ENCODE measurements around the gene TBC1D22A.

TBC1D22A gene

DNA sequence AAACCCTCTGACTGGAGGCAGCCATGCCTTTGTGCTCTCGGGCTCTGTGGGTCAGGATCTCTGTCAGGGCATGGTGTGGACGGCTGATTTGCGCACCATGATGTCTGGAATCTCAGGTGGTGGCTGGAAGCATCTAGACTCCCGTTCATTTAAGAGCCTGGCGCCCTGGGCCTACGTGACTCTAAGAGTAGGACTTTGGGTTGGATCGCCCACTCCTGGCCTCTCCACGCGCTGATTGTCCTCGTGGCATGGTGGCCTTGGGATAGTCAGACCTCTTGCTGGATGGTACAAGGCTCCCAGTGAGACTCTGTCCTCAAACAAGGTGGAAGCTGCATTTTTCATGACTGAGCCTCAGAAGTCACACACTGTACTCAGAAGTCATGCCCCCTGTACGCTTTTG is 224.3 kb downstream of the TBC1D22A start:
- no peaks in the 10 kb centered on the region for H3K27me3 ChIP-seq (replicated peaks; ENCODE audit: control insufficient read depth, insufficient read depth, low read length, poor library complexity, severe bottlenecking)
- no peak overlapping the region for H3K4me3 ChIP-seq (ENCODE audit: insufficient read depth, low read depth, low read length, poor library complexity, severe bottlenecking)
- no peak for DNase-seq
- H3K9me3 ChIP-seq (ENCODE audit: control insufficient read depth, low read length): no peaks in the 10 kb centered on the region
- no peaks in the 10 kb centered on the region for H3K4me1 ChIP-seq (ENCODE audit: control insufficient read depth, insufficient read depth, low read length, poor library complexity, severe bottlenecking)
- H3K36me3 ChIP-seq (ENCODE audit: control insufficient read depth, insufficient read depth, low read length): peaks cover 8% of the 10 kb centered on the region
- H3K27ac ChIP-seq (ENCODE audit: insufficient read depth, low read length, poor library complexity, severe bottlenecking): no peak overlapping the region

DNA sequence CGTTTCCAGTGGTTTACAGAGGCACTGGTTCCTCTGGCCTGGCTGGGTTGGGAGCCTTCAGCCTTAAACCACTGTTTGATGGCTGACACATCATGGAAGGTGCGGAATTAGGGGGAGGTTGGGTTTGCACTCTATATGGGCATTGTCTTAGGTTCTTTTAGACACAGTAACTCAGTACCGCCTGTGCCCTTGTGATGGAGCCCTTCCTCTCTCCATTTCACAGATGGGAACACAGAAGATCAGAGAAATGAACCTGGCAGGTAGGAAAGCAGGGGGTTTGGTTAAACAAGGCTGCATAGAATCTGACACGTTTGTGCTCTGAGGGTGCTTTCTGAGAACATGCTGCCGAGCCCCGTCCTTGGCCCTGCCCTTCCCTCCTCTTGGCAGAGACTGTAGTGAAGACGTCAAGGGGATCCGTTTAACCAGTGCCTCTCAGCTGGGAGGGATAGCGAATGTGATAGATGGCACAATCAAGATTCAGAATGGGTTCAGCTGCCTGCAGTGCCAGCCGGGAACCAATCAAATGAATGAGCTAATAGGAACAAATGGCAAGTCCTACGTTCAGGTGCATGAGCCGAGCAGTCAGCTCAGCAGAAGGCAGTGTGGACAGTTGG is 228.6 kb downstream of the TBC1D22A start:
- Histone ChIP-seq H3K27ac (ENCODE audit: insufficient read depth, low read length, poor library complexity, severe bottlenecking) (no peak overlapping the region), H3K36me3 (ENCODE audit: control insufficient read depth, insufficient read depth, low read length) (peaks cover 12% of the 10 kb centered on the region), H3K9me3 (ENCODE audit: control insufficient read depth, low read length) (no peaks in the 10 kb centered on the region), H3K27me3 (replicated peaks; ENCODE audit: control insufficient read depth, insufficient read depth, low read length, poor library complexity, severe bottlenecking) (no peaks in the 10 kb centered on the region), H3K4me3 (ENCODE audit: insufficient read depth, low read depth, low read length, poor library complexity, severe bottlenecking) (no peak overlapping the region), H3K4me1 (ENCODE audit: control insufficient read depth, insufficient read depth, low read length, poor library complexity, severe bottlenecking) (no peaks in the 10 kb centered on the region)
- DNase-seq: no peak

DNA sequence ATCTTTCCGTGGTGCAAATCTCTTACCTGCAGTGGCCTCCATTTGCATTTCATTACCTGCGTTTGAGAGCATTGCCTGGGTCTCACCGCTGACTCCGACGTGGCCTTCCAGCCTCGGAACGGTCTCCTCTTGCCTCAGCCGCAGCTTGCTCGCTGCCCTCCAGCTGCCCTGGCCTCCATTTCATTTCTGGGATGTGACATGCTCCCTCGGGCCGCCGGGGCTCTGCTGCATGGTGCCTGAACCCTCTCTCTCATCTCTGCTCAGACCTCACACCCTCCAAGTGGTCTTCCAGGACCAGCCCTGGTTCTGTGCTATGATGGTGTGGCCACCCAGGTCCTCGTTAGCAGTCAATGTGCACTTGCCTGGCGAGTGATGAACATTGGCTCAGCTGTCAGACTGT is 229.2 kb downstream of the TBC1D22A start:
- Histone ChIP-seq H3K27me3 (replicated peaks; ENCODE audit: control insufficient read depth, insufficient read depth, low read length, poor library complexity, severe bottlenecking) (no peaks in the 10 kb centered on the region), H3K27ac (ENCODE audit: insufficient read depth, low read length, poor library complexity, severe bottlenecking) (no peak overlapping the region), H3K4me3 (ENCODE audit: insufficient read depth, low read depth, low read length, poor library complexity, severe bottlenecking) (no peak overlapping the region), H3K9me3 (ENCODE audit: control insufficient read depth, low read length) (no peaks in the 10 kb centered on the region), H3K36me3 (ENCODE audit: control insufficient read depth, insufficient read depth, low read length) (peaks cover 12% of the 10 kb centered on the region), H3K4me1 (ENCODE audit: control insufficient read depth, insufficient read depth, low read length, poor library complexity, severe bottlenecking) (no peaks in the 10 kb centered on the region)
- no peak for DNase-seq

DNA sequence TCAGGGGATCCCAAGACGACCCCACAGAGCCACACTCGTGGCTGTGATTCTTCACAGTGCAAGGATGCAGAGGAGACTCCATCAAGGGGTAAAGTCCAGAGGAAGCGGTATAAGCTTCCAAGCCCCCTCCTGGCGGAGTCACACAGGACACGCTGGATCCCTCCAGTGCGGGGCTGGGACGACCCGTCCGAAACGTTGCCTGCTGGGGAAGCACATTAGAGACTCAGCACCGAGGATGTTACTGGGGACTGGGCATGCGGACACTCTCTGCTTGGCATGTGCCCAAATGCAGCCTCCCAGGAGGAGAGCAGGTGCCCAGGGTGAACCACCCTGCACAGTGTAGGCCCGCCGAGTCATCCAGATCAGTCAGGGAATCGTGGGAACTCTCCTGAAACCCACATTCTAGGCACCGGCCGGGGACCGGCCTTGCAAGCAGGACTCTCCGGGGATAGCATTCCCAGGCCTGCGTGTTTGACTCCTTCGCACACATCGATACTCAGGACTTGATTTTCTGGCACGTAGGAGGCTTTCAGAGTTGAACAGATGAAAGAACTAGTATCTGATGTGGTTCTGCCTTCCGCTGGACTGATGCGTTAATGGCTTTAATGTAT is 229.8 kb downstream of the TBC1D22A start:
- DNase-seq: no peak
- Histone ChIP-seq H3K27me3 (replicated peaks; ENCODE audit: control insufficient read depth, insufficient read depth, low read length, poor library complexity, severe bottlenecking) (no peaks in the 10 kb centered on the region), H3K4me1 (ENCODE audit: control insufficient read depth, insufficient read depth, low read length, poor library complexity, severe bottlenecking) (no peaks in the 10 kb centered on the region), H3K4me3 (ENCODE audit: insufficient read depth, low read depth, low read length, poor library complexity, severe bottlenecking) (no peak overlapping the region), H3K36me3 (ENCODE audit: control insufficient read depth, insufficient read depth, low read length) (peaks cover 12% of the 10 kb centered on the region), H3K27ac (ENCODE audit: insufficient read depth, low read length, poor library complexity, severe bottlenecking) (no peak overlapping the region), H3K9me3 (ENCODE audit: control insufficient read depth, low read length) (no peaks in the 10 kb centered on the region)

DNA sequence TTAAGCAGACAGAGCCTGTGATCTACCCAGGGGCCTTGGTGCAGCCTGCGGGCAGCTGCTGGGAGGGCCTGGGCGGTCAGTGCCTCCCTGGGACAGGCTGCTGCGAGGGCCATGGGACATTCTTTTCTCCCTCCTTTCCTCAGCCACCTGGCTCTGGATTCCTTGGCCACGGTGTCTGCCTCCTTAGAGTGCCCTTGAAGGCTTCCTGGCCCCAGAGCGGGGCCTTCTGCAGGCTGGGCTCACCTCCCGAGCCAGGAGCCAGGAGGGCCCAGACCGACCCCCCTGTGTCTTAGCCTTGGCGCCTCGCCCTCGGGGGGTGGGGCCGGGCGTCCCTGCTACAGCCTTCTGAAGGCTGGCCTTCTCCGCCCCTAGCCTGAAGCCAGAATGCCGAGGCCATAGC is 231.2 kb downstream of the TBC1D22A start:
- H3K27ac ChIP-seq (ENCODE audit: insufficient read depth, low read length, poor library complexity, severe bottlenecking): no peak overlapping the region
- no peaks in the 10 kb centered on the region for H3K4me1 ChIP-seq (ENCODE audit: control insufficient read depth, insufficient read depth, low read length, poor library complexity, severe bottlenecking)
- no peak for DNase-seq
- no peak overlapping the region for H3K4me3 ChIP-seq (ENCODE audit: insufficient read depth, low read depth, low read length, poor library complexity, severe bottlenecking)
- H3K9me3 ChIP-seq (ENCODE audit: control insufficient read depth, low read length): no peaks in the 10 kb centered on the region
- no peaks in the 10 kb centered on the region for H3K27me3 ChIP-seq (replicated peaks; ENCODE audit: control insufficient read depth, insufficient read depth, low read length, poor library complexity, severe bottlenecking)
- peaks cover 20% of the 10 kb centered on the region for H3K36me3 ChIP-seq (ENCODE audit: control insufficient read depth, insufficient read depth, low read length)

DNA sequence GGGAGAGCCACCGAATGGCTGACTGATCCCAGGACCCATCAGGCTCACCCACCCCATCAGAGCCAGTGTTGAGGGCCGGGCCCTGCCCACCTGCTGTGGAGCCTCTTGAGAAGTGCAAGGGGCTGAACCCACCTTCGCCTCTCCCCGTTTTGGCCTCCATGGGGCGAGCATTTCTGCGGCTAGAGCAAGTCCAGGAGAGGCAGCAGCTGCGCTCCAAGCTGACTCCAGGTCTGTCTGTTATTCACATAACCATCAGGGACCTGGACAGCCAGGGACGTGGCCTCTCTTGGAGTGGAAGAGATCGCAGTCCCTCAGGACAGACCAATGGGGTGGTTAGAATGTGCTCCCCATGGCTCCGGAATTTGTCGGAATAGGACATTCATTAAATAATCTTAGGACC is 231.8 kb downstream of the TBC1D22A start:
- H3K36me3 ChIP-seq (ENCODE audit: control insufficient read depth, insufficient read depth, low read length): peaks cover 20% of the 10 kb centered on the region

DNA sequence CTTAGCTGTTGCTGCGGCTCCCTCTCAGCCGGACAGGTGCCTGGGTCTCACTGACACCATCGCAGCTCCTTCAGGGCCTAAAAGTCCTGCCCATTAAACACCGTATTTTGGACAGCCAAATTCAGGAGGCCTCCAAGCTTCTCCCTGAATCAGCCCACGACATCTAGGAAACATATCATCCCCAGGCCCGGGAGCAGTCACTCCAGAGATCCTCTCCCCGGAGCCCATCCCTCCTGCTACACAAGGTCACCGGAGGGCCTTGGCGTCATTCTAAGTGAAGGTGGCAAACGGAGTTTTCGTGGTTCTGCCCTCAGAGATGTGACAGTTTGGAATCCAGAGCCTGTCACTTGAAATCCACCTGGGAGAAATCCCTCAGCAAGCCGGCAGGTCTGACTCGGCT is 232.5 kb downstream of the TBC1D22A start:
- no peak overlapping the region for H3K4me3 ChIP-seq (ENCODE audit: insufficient read depth, low read depth, low read length, poor library complexity, severe bottlenecking)
- no peaks in the 10 kb centered on the region for H3K9me3 ChIP-seq (ENCODE audit: control insufficient read depth, low read length)
- no peak overlapping the region for H3K27ac ChIP-seq (ENCODE audit: insufficient read depth, low read length, poor library complexity, severe bottlenecking)
- no peaks in the 10 kb centered on the region for H3K4me1 ChIP-seq (ENCODE audit: control insufficient read depth, insufficient read depth, low read length, poor library complexity, severe bottlenecking)
- no peaks in the 10 kb centered on the region for H3K27me3 ChIP-seq (replicated peaks; ENCODE audit: control insufficient read depth, insufficient read depth, low read length, poor library complexity, severe bottlenecking)
- no peak for DNase-seq
- H3K36me3 ChIP-seq (ENCODE audit: control insufficient read depth, insufficient read depth, low read length): peaks cover 20% of the 10 kb centered on the region

More for the DNA sequence above, 231.8 kb downstream of the TBC1D22A start:
- Histone ChIP-seq H3K4me1 (ENCODE audit: control insufficient read depth, insufficient read depth, low read length, poor library complexity, severe bottlenecking) (no peaks in the 10 kb centered on the region), H3K9me3 (ENCODE audit: control insufficient read depth, low read length) (no peaks in the 10 kb centered on the region), H3K4me3 (ENCODE audit: insufficient read depth, low read depth, low read length, poor library complexity, severe bottlenecking) (no peak overlapping the region), H3K27ac (ENCODE audit: insufficient read depth, low read length, poor library complexity, severe bottlenecking) (no peak overlapping the region), H3K27me3 (replicated peaks; ENCODE audit: control insufficient read depth, insufficient read depth, low read length, poor library complexity, severe bottlenecking) (no peaks in the 10 kb centered on the region)
- DNase-seq: no peak

DNA sequence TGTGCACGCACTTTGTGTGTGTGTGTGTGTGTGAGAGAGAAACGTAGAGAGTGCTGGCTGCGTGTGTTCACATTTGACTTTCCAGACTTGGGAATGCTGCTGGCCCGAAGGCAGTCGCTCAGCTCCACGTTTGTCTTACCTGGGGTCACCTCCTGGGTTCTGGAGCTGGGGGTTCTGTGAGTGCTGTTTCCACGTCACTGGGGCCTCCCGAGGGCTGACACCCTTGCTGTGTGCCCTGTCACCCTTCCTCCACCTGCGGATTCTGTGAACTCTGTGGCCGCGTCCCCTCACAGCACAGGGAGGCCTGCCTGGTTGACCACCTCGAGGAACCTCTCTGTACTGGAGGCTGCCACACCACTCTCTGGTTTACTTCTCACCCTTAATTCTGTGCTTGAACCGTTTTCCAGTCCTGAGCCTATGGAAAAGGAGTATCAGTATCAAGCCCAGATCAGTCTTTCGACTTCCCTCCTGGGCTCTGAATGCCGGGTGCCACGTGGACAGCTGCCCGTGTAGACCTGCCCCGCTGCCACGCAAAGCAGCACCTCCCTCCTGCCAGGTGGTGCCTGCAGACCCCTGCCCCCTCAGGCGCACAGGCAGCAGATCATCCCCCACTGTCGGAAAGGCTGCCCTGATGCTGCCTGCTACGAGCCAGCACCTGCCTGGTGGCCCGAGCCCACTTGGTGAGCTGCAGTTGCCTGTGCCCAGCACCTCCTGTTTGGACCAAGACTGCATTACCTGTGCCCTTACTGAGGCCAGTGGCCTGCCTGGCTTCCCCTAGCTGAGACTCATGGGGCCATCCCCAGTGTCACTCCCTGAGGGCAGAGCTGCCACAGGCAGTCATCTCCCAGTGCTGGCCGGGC is 233.3 kb downstream of the TBC1D22A start:
- DNase-seq: no peak
- H3K27me3 ChIP-seq (replicated peaks; ENCODE audit: control insufficient read depth, insufficient read depth, low read length, poor library complexity, severe bottlenecking): no peaks in the 10 kb centered on the region
- no peaks in the 10 kb centered on the region for H3K9me3 ChIP-seq (ENCODE audit: control insufficient read depth, low read length)
- H3K27ac ChIP-seq (ENCODE audit: insufficient read depth, low read length, poor library complexity, severe bottlenecking): no peak overlapping the region
- H3K4me1 ChIP-seq (ENCODE audit: control insufficient read depth, insufficient read depth, low read length, poor library complexity, severe bottlenecking): no peaks in the 10 kb centered on the region
- H3K36me3 ChIP-seq (ENCODE audit: control insufficient read depth, insufficient read depth, low read length): peaks cover 20% of the 10 kb centered on the region
- no peak overlapping the region for H3K4me3 ChIP-seq (ENCODE audit: insufficient read depth, low read depth, low read length, poor library complexity, severe bottlenecking)

DNA sequence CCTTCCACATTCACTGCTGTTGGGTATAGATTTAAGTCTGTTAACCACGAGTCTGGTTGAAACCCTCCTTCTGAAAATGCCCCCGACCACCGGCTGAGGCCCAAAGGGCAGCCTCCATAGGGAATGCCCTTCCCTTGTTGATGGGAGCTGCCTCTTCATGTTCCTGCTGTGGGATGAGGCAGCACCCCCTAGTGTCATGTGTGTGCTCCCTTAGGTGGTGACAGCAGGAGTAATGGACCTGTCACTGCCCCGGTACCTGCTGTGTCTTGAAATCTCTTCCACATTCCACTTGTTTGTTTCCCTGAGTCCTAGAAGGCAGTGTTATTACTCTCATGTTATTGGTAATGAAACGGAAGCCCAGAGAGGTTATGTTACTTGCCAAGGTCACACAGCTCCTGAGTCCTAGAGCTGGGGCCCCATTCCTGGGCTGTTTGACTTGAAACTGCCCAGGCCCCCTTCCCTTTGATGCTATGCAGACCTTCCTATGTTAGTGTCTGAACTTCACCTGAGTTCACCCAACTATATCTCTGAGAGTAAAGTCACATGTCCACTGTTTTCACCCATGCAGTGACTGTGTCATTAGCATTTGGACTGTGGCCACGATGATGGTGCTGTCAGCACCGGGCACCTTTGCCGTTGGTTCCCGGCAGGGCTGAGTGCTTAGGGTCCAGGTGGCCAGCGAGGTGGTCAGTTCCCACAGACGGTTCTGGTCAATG is 234.3 kb downstream of the TBC1D22A start:
- no peaks in the 10 kb centered on the region for H3K27me3 ChIP-seq (replicated peaks; ENCODE audit: control insufficient read depth, insufficient read depth, low read length, poor library complexity, severe bottlenecking)
- no peaks in the 10 kb centered on the region for H3K4me1 ChIP-seq (ENCODE audit: control insufficient read depth, insufficient read depth, low read length, poor library complexity, severe bottlenecking)
- H3K4me3 ChIP-seq (ENCODE audit: insufficient read depth, low read depth, low read length, poor library complexity, severe bottlenecking): no peak overlapping the region
- H3K36me3 ChIP-seq (ENCODE audit: control insufficient read depth, insufficient read depth, low read length): peaks cover 12% of the 10 kb centered on the region
- H3K9me3 ChIP-seq (ENCODE audit: control insufficient read depth, low read length): no peaks in the 10 kb centered on the region
- H3K27ac ChIP-seq (ENCODE audit: insufficient read depth, low read length, poor library complexity, severe bottlenecking): no peak overlapping the region
- no peak for DNase-seq

All from effector memory CD4-positive, alpha-beta T cell (primary cell).